ENCODE data around the gene SOD1.
"Not testable (repeated sequence)": the region's sequence is repeated elsewhere in the genome, so short reads cannot be mapped to it uniquely, and the experiment has no call there.

The SOD1 gene

DNA sequence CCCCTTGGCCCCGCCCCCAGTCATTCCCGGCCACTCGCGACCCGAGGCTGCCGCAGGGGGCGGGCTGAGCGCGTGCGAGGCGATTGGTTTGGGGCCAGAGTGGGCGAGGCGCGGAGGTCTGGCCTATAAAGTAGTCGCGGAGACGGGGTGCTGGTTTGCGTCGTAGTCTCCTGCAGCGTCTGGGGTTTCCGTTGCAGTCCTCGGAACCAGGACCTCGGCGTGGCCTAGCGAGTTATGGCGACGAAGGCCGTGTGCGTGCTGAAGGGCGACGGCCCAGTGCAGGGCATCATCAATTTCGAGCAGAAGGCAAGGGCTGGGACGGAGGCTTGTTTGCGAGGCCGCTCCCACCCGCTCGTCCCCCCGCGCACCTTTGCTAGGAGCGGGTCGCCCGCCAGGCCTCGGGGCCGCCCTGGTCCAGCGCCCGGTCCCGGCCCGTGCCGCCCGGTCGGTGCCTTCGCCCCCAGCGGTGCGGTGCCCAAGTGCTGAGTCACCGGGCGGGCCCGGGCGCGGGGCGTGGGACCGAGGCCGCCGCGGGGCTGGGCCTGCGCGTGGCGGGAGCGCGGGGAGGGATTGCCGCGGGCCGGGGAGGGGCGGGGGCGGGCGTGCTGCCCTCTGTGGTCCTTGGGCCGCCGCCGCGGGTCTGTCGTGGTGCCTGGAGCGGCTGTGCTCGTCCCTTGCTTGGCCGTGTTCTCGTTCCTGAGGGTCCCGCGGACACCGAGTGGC, at the start of gene SOD1:
Gene SOD1 (plus strand): TSS at position 158 of the 723 bp plus-strand sequence. CDS start 77 bp downstream, at position 235.
- in situ Hi-C loops (cut with HindIII; ENCODE audit: low sequenced_read_pairs): no loop called here

DNA sequence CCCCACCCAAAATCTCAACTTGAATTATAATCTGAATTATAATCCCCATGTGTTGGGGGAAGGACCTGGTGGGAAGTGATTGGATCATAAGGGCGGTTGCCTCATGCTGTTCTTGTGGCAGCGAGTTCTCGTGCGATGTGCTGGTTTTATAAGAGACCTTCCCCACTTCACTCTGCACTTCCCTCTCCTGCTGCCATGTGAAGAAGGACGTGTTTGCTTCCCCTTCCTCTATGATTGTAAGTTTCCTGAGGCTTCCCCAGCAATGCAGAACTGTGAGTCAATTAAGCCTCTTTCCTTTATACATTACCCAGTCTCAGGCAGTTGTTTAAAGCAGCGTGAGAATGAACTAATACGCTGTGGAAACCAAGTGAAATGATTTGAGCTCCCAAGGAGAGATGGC, 48.0 kb upstream of the SOD1 start:
- in situ Hi-C loops (cut with HindIII; ENCODE audit: low sequenced_read_pairs): no loop called here

DNA sequence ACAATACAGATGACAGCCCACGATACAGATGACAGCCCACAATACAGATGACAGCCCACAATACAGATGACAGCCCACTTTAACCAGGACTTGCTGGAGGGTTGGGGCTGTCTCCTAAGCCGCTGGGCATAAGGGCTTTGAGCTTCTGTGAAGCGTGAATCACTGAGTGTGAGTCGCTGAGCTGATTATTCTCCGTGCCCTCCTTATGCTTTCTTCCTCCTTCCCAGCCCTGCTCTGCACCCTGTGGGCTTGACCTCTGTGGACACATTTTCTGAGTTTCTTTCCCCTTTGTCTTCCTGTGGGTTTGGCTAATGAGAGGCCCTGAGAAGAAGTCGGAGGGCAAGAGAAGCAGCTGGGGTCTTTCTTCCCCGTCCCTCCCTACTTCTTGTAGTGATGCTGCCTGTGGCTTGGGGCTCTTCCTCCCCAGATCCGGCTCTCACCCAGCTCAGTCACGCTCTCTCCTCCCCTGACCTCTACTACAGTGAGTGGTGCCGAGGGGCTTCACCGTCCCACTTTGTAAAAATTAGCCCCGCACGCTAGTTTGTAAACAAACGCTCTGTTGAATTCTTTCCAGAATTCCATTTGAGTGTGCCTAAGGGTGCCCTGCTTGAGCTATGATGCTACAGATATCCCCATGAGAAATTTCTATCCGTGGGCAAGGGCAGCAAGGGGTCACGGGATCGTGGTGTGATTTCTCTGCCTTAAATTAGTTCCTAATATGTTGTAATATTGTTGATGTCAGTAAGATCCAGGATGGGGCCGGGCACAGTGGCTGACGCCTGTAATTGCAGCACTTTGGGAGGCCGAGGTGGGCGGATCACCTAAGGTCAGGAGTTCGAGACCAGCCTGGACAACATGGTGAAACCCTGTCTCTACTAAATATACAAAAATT, 46.4 kb upstream of the SOD1 start:
- in situ Hi-C loops (cut with HindIII; ENCODE audit: low sequenced_read_pairs): no loop called here

DNA sequence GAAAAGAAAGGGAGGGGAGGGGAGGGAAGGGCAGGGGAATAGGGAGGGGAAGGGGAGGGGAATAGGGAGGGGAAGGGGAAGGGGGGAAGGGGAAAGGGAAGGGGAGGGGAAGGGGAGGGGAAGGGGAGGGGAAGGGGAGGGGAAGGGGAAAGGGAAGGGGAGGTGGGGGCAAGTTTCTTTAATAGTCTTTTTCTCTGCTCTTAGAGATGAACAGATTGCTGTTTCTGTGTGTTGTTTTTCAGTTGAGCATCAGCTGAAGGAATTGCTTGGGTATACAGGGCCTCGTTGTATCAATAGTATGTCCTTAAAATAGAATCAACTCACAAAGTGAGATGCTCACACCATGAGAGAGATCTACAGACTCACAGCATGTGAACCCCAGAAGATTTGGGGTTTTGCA, 44.8 kb upstream of the SOD1 start:
- in situ Hi-C loops (cut with HindIII; ENCODE audit: low sequenced_read_pairs): no loop called here

DNA sequence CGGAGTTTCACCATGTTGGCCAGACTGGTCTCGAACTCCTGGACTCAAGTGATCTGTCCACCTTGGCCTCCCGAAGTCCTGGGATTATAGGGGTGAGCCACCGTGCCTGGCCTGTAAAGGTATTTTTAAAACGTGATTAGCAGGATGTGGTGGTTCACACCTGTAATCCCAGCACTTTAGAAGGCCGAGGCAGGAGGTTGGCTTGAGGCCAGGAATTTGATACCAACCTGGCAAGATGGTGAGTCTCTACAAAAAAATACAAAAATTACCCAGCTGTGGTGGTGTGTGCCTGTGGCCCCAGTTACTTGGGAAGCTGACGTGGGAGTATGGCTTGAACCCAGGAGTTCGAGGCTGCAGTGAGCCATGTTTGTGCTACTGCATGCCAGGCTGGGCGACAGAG, 43.3 kb upstream of the SOD1 start:
- in situ Hi-C loops (cut with HindIII; ENCODE audit: low sequenced_read_pairs): no loop called here

DNA sequence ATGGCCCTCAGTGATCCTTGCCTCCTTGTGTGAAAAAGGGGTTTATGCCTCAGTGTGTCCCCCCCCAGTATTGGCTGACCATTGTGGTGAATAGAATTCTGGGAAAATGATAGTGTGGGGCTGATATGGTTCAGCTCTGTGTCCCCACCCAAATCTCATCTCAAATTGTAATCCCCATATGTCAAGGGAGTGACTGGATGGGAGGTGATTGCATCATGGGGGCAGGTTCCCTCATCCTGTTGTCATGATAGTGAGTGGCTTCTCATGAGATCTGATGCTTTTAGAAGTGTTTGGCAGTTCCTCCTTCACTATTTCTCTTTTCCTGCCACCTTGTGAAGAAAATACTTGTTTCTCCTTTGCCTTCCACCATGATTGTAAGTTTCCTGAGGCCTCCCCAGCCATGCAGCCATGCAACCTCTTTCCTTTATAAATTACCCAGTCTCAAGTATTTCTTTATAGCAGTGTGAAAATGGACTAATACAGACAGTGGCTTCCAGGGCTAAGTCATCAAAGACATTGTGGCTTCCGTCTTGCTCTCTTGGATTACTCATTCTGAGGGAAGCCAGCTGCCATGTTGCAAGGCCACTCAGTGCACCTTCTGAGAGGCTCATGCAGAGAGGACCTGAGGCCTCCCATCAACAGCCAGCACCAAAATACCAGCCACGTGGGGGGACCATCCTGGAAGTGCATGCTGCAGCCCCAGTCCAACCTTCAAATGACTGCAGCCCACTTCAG, 40.6 kb upstream of the SOD1 start:
- in situ Hi-C loops (cut with HindIII; ENCODE audit: low sequenced_read_pairs): no loop called here

DNA sequence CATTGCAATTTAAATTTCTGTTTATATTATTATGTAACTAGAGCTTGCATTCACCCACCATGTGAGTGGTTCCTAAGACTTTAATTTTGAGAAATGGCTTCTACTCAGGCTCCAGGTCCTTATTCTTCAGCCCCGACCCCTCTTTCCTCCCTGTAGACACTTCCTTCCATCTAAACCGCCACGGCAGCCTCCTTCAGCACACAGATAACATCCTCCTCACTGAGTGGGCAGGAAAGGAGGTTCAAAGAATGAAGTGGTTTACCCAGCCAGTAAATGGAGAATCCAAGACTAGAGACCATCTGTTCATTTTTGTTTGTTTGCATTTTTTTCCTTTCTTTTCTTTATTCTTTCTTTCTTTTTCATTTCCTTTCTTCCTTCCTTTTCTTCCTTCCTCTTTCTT, 37.1 kb upstream of the SOD1 start:
- in situ Hi-C loops (cut with HindIII; ENCODE audit: low sequenced_read_pairs): no loop called here

DNA sequence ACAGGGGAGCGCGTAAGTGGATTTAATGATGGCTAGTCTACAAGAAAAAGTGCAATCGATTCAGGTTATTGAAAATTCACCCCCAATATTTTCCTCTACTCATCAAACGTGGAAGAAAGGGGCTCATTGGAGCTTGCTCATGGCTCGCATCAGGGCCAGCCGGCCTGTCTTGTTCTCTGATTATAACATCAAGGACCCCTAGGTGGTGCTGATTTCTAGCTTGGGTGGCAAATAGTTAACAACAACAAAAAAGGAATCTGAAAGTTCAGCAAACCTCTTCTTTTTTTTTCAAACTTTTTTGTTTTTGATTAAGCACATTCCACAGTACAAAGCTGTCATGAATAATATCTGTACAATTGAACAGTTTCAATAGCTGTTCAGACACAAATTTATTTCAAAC, 35.8 kb upstream of the SOD1 start:
- in situ Hi-C loops (cut with HindIII; ENCODE audit: low sequenced_read_pairs): no loop called here

DNA sequence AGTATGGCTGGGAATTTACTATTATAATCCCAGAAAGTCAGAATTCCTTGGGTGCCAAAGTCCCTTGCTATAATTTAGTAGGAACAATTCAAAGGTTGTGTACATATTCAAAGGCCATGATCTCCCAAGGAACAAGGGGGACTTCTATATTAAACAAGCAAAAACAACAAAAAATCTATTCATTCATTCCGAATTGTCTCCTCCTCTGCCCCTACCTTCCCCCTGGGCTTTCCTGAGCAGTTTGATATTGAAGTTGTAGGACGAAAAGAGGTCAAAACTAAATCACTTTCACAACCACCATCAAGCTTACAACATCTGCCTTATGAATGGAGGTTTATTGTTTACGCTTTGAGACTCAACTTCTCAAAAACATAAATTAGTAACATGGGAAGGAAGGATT, 35.3 kb upstream of the SOD1 start:
- in situ Hi-C loops (cut with HindIII; ENCODE audit: low sequenced_read_pairs): no loop called here

DNA sequence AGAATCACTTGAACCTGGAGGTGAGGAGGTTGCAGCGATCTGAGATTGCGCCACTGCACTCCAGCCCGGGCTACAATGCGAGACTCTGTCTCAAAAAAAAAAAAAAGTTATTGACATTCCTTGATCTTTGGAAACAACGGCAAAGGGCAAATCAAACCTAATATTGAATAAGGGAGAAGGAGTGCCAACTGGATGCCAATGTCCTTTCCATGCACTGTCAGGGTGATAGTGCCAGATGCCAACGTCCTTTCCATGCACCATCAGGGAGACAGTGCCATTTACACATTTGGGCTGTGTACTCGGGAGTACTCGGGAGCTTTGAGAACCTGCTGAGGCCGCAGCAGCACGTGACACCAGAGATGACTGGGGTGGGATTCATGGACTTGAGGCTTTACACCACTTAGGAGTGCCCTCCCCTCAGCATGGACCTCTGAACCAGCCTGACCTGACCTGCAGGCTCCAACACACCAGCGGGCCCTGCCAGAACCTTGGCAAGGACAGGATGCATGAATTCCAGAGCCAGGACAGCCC, 34.5 kb upstream of the SOD1 start:
- in situ Hi-C loops (cut with HindIII; ENCODE audit: low sequenced_read_pairs): no loop called here

DNA sequence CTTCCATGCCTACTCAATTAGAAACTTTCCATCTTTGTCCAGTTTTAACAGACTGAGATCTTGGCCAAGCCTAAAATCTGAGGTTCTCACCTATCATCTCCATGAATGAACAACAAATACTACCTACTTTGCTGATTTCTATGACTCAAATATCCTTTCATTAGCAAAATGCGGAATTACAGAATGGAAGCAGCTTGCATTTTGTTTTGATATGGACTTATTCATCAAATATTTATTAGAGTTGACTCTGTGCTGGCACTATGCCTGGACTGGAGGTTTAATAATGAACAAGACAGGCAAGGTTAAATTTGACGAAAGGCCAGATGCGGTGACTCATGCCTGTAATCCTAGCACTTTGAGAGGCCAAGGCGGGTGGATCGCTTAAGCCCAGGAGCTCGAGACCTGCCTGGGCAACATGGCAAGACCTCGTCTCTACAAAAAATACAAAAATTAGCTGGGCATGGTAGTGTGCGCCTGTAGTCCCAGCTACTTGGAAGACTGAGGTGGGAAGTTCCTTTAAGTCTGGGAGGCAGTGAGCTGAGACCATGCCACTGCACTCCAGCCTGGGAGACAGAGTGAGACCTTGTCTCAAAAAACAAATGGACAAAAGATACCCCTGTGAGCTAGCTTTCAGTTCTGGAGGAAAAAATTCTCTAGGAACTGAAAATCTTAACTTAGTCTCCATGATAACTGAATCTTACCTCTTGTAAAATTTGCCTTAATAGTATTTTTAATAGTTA, 29.4 kb upstream of the SOD1 start:
- in situ Hi-C loops (cut with HindIII; ENCODE audit: low sequenced_read_pairs): no loop called here

DNA sequence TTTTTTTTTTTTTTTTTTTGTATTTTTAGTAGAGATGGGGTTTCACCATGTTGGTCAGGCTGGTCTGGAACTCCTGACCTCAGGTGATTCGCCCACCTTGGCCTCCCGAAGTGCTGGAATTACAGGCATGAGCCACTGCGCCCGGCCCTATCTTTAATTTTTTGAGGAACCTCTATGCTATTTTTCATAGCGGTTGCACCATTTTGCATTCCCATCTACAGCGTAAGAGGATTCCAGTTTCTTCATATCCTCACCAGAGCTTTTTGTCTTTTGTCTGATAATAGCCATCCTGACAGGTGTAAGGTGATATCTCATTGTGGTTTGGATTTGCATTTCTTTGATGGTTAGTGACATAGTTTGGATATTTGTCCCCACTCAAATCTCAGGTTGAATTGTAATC, 27.6 kb upstream of the SOD1 start:
- in situ Hi-C loops (cut with HindIII; ENCODE audit: low sequenced_read_pairs): not testable (repeated sequence)

DNA sequence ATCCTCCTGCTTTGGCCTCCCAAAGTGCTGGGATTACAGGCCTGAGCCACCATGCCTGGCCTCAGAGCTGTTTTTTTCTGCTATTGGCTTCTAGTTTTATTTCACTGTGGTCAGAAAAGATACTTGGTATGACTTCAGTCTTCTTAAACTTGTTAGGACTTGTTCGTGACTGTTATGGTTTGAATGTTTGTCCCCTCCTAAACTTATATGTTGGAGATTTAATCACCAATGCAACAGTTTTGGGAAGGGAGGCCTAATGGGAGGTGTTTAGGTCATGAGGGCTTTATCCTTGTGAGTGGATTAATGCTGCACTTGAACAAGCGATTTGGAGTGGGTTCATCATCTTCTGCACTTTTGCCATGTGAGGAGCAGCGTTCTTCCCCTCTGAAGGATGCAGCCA, 24.5 kb upstream of the SOD1 start:
- in situ Hi-C loops (cut with HindIII; ENCODE audit: low sequenced_read_pairs): no loop called here

DNA sequence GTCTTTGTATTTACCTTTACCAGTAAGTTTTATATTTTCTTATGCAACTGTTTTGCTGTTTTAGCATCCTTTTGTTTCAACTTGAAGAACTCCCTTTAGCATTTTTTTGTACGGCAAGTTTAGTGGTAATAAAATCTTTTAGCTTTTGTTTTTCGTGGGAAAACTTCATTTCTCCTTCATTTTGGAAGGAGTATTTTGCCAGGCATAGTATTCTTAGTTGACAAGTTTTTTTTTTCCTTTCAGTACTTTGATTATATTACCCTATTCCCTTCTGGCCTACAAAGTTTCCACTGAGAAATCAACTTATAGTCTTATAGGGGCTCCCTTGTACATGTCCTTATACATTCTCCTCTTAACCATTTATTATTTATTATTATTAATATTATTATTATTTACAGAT, 22.6 kb upstream of the SOD1 start:
- in situ Hi-C loops (cut with HindIII; ENCODE audit: low sequenced_read_pairs): no loop called here

DNA sequence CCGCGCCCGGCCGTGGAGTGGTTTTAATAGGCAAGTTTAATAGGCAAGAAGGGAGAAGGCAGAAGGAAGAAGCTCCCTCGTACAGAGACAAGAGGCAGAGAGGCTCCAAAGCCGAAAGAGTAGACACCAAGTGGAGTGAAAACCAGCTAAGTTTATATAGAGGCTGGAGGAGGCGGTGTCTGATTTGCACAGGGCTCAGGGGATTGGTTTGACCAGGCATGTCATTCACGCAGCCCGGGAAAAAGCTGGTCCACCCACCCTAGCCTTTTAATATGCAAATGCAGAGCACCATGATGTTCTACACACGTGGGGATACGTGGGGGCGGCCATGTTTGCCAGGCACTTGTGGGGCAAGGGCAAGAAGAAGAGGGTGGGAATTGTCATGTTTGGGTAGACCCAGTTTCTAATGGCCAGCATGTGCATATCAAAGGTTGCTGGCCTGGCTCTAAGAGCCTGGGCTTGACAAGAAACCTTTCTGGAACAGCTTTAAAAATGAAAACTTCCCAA, 18.0 kb upstream of the SOD1 start:
- in situ Hi-C loops (cut with HindIII; ENCODE audit: low sequenced_read_pairs): no loop called here

DNA sequence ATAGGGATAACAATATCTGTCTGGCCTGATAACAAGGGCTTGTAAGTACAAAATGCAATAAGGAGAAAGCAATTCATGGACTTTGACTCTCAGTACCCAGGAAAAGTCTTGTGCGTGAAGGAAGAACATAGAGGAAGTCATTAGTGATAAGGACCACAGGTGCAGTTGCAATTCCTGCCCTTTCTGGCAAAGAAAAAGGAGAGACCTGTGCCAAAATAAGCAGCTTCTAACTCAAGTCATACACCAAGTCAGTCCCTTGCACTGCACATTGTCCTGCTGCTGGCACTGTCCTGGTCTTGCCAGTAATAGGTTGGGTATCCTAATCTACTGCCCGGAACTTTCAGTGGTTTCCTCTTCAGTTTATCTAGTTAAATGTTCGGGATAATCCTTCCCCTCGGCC, 14.8 kb upstream of the SOD1 start:
- in situ Hi-C loops (cut with HindIII; ENCODE audit: low sequenced_read_pairs): no loop called here

DNA sequence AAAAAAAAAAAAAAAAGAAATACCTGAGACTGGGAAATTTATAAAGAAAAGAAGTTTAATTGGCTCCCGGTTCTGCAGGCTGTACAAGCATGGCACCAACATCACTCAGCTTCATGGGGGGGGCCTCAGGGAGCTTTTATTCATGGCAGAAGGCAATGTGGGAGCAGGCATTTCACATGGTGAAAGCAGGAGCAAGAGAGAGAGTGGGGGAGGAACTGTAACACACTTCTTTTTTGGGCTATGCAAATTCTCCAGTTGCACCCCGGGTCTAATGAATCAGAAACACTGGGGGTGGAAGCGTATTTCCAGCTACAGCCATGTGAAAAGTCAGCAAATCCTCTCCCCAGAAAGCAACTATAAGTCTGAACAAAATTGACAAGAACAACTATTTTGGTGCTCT, 11.8 kb upstream of the SOD1 start:
- in situ Hi-C loops (cut with HindIII; ENCODE audit: low sequenced_read_pairs): no loop called here

DNA sequence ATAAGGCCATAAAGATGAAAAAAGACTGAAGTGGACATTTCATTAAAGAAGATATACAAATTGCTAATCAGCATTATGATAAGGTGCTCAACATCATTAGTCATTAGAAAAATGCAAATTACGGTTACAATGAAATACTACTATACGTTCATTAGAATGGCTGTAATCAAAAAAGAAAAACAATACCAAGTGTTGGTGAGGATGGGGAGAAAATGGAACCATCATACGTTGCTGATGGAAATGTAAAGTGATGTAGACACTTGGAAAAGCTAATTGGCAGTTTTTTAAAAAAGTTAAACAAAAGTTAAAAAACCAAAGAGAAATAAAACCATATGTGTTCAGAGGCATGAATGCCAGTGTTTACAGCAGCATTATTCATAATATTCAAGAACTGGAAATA, 8.6 kb upstream of the SOD1 start:
- in situ Hi-C loops (cut with HindIII; ENCODE audit: low sequenced_read_pairs): no loop called here

DNA sequence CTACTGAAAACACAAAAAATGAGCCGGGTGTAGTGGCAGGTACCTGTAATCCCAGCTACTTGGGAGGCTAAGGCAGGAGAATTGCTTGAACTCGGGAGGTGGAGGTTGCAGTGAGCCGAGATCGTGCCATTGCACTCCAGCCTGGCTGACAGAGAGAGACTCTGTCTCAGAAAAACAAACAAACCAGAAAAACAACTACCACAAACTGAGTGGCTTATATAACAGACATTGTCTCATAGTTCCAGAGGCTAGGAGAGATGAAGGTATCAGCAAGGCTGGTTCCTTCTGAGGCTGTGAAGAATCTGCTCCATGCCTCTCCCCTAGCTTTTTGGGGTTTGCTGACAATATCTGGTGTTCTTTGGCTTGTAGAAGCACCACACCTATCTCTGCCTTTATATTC, 8.0 kb upstream of the SOD1 start:
- in situ Hi-C loops (cut with HindIII; ENCODE audit: low sequenced_read_pairs): not testable (repeated sequence)

DNA sequence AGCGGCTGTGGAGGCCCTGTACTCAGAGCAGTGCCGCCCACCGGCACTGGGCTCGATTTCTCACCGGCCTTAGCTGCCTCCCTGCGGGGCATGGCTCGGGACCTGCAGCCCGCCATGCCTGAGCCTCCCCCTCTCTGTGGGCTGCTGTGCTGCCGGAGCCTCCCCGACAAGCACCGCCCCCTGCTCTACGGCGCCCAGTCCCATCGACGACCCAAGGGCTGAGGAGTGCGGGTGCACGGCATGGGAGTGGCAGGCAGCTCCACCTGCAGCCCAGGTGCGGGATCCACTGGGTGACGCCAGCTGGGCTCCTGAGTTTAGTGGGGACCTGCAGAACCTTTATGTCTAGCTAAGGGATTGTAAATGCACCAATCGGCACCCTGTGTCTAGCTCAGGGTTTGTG, 5.2 kb upstream of the SOD1 start:
- in situ Hi-C loops (cut with HindIII; ENCODE audit: low sequenced_read_pairs): no loop called here
